Measurements from ENCODE around the gene GOLGA6A.
A peak's percentile ranks its signal among the peaks of the same experiment; 100 is the strongest.

GOLGA6A gene

DNA sequence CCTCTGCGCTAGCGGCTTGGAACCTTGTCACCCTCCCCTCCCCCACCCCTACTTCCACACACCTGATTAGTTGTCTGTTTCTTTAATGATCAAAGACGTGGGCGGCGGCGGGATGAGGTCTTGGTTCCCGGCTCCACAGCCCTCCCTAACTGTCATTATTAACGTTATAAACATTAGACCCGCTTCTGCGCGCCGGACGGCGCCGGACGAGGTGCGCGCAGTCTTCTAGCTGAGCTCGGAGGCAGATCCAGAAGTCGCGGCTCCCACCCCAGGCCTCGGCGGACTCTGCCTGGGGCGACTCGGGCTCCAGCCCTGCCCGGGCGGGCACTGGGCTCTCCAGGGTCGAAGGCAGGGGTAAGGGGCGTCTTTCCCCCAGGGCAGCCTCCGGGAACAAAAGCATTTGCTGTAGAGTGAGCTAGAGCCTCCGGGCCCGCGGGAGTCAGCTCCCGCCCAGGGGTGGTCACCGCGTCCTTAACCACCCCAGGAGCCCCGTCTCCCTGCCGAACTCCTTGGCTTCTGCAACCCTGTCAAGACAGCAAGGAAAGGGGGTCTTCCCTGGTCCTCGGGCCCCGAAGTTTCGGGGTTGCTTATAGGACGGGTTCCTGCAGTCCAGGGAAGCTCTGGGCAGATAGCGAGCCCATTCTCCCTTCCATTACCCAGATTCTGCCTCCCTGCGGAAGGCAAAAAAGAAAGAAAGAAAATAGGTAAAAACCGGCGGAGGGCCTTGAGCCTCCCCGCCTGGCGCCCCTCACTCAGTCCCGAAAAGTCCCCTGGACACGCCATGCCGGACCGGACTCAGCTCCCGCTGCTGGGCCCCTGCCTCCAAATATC, 45.8 kb upstream of the GOLGA6A start:
- H3K4me2 ChIP-seq = peak overlapping the region; percentile 73 to 96 (median 87)
- peak overlapping the region; percentile 39 to 65 (median 50) for H3K4me3 ChIP-seq
- H3K9me3 ChIP-seq (replicated peaks in 1 of 11) = peaks cover 6 to 17% (median 10%) of the 10 kb centered on the region in 11 experiments; a peak in 21 of 22 replicates
- H3K4me1 ChIP-seq = peaks cover 32 to 49% (median 37%) of the 10 kb centered on the region in 10 experiments
- H3K36me3 ChIP-seq = no peaks in the 10 kb centered on the region
- no peak overlapping the region for H3K27ac ChIP-seq
- H4K20me1 ChIP-seq = peaks cover 0 to 52% (median 25%) of the 10 kb centered on the region in 11 experiments; a peak in 16 of 22 replicates
- peak overlapping the region in 4 of 11 experiments; percentile 3 to 55 (median 28); a peak in 6 of 22 replicates for H3K9ac ChIP-seq
- H3K27me3 ChIP-seq = peaks cover 65 to 74% (median 68%) of the 10 kb centered on the region in 11 experiments
- no peak for TF ChIP-seq Cebpa-rat (IDR thresholded peaks at IDR 0.05)

DNA sequence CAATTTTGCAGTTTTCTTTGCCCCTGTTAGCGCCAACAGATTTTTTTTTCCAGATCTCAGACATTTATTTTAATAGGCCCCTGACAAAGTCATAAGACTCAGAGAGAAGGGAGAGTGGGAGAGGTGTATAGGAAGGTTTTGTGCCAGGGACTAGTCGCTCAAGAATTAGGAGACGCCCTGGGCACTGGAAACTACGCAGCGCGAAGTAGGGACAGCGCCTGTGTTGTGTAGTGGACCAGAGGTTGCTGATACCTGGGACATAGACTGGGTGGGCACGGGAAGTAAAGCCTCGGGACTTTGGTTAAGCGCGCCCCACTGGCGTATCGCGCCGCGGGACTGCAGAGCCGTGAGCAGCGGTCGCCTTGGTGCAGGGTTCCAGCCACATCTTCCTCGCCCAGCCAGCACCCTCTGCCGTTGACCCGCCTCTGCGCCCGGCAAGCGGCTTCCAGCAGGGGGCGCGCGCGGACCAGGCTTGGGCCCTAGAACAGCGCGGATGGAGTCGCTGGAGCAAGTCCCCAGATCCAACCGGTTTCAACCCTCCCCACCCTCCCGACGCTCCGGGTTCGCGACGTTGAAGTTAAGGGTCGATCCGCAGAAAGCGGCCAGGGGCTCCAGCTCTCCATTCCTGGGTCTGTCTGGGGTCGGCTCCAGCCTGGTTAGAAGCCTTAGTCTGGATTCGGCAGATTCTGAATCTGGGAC, 45.1 kb upstream of the GOLGA6A start:
- H3K4me1 ChIP-seq = peaks cover 39 to 57% (median 45%) of the 10 kb centered on the region in 10 experiments
- peaks cover 57 to 66% (median 60%) of the 10 kb centered on the region in 11 experiments for H3K27me3 ChIP-seq
- peak overlapping the region; percentile 39 to 65 (median 50) for H3K4me3 ChIP-seq
- H3K36me3 ChIP-seq = no peaks in the 10 kb centered on the region
- no peak for TF ChIP-seq Cebpa-rat (IDR thresholded peaks at IDR 0.05)
- peaks cover 0 to 9% (median 2%) of the 10 kb centered on the region in 11 experiments; a peak in 9 of 22 replicates for H3K9me3 ChIP-seq (replicated peaks in 1 of 11)
- H3K9ac ChIP-seq = peak overlapping the region in 2 of 11 experiments; percentile 35 to 55; a peak in 4 of 22 replicates
- H3K27ac ChIP-seq = no peak overlapping the region
- peaks cover 0 to 45% (median 24%) of the 10 kb centered on the region in 11 experiments; a peak in 16 of 22 replicates for H4K20me1 ChIP-seq
- H3K4me2 ChIP-seq = peak overlapping the region; percentile 73 to 96 (median 87)

DNA sequence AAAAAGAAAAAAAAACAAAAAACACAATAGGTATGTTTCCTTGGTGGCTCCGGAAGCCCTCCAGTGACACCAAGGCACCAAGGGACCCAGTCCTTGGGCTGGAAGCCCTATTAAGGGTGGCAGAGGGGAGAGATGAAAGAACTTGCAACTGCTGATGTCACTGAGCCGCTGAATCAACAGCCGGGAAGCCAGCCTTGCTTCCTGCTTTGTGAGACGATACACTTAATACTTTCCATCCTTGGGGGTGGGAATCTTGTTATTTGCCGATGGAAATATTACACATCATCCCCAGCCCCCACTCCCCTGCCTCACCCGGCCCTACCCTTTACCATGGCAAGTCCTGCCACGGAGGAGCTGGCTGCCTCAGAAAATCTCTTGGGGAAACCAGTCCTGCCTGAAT, 42.4 kb upstream of the GOLGA6A start:
- Histone ChIP-seq H3K4me2 (peak overlapping the region; percentile 25 to 94 (median 83)), H3K27ac (no peak overlapping the region), H3K4me1 (peaks cover 46 to 67% (median 57%) of the 10 kb centered on the region in 10 experiments), H3K36me3 (no peaks in the 10 kb centered on the region), H4K20me1 (peaks cover 0 to 21% (median 17%) of the 10 kb centered on the region in 11 experiments; a peak in 16 of 22 replicates), H3K27me3 (peaks cover 31 to 40% (median 33%) of the 10 kb centered on the region in 11 experiments), H3K4me3 (no peak overlapping the region), H3K9me3 (replicated peaks in 1 of 11) (no peaks in the 10 kb centered on the region), H3K9ac (no peak overlapping the region)
- TF ChIP-seq Cebpa-rat (IDR thresholded peaks at IDR 0.05) = no peak

DNA sequence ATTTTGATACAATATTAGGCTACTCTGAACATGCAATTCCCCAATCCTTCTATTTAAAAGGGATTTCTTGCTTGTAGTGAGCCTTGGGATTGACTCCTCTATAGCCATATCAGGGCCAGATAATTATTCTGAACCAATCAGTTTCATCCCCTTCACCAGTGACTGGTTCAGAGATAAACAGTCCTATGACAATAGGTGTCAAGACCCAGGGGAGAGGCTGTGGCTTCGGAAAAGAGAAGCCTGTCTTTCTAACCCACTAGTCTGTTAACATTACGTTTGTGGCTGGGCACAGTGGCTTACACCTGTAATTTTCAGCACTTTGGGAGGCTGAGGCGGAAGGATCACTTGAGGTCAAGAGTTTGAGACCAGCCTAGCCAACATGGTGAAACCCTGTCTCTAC, 41.8 kb upstream of the GOLGA6A start:
- H3K9me3 ChIP-seq (replicated peaks in 1 of 11) = no peaks in the 10 kb centered on the region
- no peak overlapping the region for H3K4me3 ChIP-seq
- H3K4me2 ChIP-seq = peak overlapping the region; percentile 25 to 94 (median 83); a peak in 20 of 22 replicates
- H3K27me3 ChIP-seq = peaks cover 25 to 34% (median 28%) of the 10 kb centered on the region in 11 experiments
- no peak overlapping the region for H3K27ac ChIP-seq
- no peaks in the 10 kb centered on the region for H3K36me3 ChIP-seq
- no peak overlapping the region for H3K9ac ChIP-seq
- peaks cover 41 to 61% (median 53%) of the 10 kb centered on the region in 10 experiments for H3K4me1 ChIP-seq
- TF ChIP-seq Cebpa-rat (IDR thresholded peaks at IDR 0.05) = no peak
- peaks cover 0 to 16% (median 14%) of the 10 kb centered on the region in 11 experiments; a peak in 16 of 22 replicates for H4K20me1 ChIP-seq

DNA sequence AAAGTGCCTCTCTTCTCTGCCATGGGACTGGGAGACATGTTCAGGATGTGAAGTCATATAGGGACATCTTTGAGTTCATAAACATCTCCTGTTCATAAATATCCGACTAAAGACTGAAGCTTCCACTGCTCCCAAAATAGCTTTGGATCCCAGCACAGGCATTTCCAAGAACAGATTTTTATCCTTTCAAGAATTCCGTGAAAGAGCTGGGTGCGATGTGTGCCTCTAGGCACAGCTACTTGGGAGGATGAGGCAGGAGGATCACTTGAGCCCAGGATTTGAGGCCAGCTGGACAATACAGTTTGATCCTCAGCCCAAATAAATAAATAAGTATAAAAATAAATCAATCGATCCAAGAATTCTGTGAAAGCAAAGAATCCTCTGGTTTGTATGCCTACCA, 41.3 kb upstream of the GOLGA6A start:
- Histone ChIP-seq H3K4me3 (peak overlapping the region in 1 of 10 experiments; percentile 8; a peak in 1 of 20 replicates), H3K4me1 (peaks cover 37 to 57% (median 52%) of the 10 kb centered on the region in 10 experiments), H3K27me3 (peaks cover 20 to 29% (median 22%) of the 10 kb centered on the region in 11 experiments), H3K9ac (peak overlapping the region in 1 of 11 experiments; percentile 34; a peak in 1 of 22 replicates), H3K9me3 (replicated peaks in 1 of 11) (peaks cover 0 to under 1% (median 0%) of the 10 kb centered on the region in 11 experiments; a peak in 1 of 22 replicates), H3K4me2 (peak overlapping the region; percentile 46 to 94 (median 83)), H4K20me1 (peaks cover 0 to 10% (median 8%) of the 10 kb centered on the region in 11 experiments; a peak in 15 of 22 replicates), H3K27ac (peak overlapping the region in 2 of 11 experiments; percentile 35 to 66; a peak in 2 of 22 replicates), H3K36me3 (no peaks in the 10 kb centered on the region)
- TF ChIP-seq Cebpa-rat (IDR thresholded peaks at IDR 0.05) = no peak

DNA sequence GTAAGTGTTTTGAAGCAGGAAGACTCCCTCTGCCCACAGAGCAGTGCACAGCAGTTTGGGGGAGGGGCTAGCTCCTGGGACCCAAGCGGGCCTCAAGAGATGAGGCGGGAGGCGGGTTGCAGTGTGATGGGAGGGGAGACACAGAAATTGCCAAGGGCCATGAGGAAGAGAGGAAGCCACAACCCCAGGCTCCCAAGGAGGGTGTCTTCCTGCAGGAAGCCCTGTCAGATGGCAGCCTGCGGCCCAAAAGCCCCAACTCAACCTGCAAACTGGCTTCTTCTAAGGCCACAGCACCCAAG, 40.7 kb upstream of the GOLGA6A start:
- Histone ChIP-seq H3K4me1 (peaks cover 31 to 52% (median 48%) of the 10 kb centered on the region in 10 experiments), H3K4me2 (peak overlapping the region; percentile 46 to 94 (median 83)), H3K4me3 (peak overlapping the region in 2 of 10 experiments; percentile 8 to 24; a peak in 2 of 20 replicates), H3K9ac (peak overlapping the region in 1 of 11 experiments; percentile 34; a peak in 1 of 22 replicates), H3K9me3 (replicated peaks in 1 of 11) (peaks cover 0 to 6% (median 0%) of the 10 kb centered on the region in 11 experiments; a peak in 2 of 22 replicates), H3K27me3 (peaks cover 14 to 23% (median 17%) of the 10 kb centered on the region in 11 experiments), H3K27ac (peak overlapping the region in 3 of 11 experiments; percentile 24 to 66 (median 35); a peak in 5 of 22 replicates), H3K36me3 (no peaks in the 10 kb centered on the region), H4K20me1 (peaks cover 0 to 5% (median 3%) of the 10 kb centered on the region in 11 experiments; a peak in 14 of 22 replicates)
- TF ChIP-seq Cebpa-rat (IDR thresholded peaks at IDR 0.05) = no peak

DNA sequence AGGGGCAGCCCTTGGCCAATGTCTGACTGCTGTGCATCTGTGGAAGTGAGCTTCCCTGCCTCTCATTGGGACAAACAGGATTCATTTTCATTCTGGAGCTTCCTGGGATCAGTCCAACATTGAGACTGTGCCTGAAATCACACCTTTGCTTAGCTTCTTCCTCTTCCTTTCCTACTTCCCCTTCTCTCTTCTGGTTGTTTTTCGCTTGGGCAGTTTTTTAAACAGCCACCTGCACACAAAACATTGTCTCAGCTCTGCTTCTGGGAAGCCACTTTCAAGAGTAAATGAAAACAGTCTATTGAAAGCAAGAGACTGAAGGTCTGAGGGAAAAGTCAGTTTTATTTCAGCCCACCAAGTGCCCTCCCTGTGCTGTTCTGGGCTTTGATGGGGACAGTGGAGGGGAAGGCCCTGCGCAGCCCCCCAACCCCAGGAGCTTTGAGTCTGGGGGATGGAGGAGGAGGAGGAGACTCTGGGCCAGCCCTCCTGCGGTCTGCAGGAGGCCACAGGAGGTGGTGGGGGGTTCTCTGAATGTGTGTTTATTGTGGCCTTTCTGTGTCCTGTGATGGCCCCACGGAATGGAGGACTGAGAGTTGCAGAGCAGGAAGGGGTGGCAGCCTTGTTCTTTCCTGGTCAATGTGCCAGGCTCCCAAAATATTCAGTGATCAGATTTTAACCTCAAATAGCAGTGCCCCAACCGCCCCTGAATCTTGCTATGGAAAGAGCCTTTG, 40.2 kb upstream of the GOLGA6A start:
- H3K9ac ChIP-seq = peak overlapping the region in 3 of 11 experiments; percentile 7 to 34 (median 24); a peak in 4 of 22 replicates
- peak overlapping the region in 2 of 10 experiments; percentile 8 to 24; a peak in 2 of 20 replicates for H3K4me3 ChIP-seq
- peak overlapping the region in 5 of 11 experiments; percentile 13 to 66 (median 24); a peak in 7 of 22 replicates for H3K27ac ChIP-seq
- H3K9me3 ChIP-seq (replicated peaks in 1 of 11) = peaks cover 0 to 6% (median 0%) of the 10 kb centered on the region in 11 experiments; a peak in 3 of 22 replicates
- no peak for TF ChIP-seq Cebpa-rat (IDR thresholded peaks at IDR 0.05)
- peaks cover 29 to 49% (median 44%) of the 10 kb centered on the region in 10 experiments for H3K4me1 ChIP-seq
- H3K36me3 ChIP-seq = no peaks in the 10 kb centered on the region
- peaks cover 9 to 18% (median 12%) of the 10 kb centered on the region in 11 experiments for H3K27me3 ChIP-seq
- H3K4me2 ChIP-seq = peak overlapping the region; percentile 46 to 94 (median 83)
- H4K20me1 ChIP-seq = no peaks in the 10 kb centered on the region; a peak in 2 of 22 replicates

DNA sequence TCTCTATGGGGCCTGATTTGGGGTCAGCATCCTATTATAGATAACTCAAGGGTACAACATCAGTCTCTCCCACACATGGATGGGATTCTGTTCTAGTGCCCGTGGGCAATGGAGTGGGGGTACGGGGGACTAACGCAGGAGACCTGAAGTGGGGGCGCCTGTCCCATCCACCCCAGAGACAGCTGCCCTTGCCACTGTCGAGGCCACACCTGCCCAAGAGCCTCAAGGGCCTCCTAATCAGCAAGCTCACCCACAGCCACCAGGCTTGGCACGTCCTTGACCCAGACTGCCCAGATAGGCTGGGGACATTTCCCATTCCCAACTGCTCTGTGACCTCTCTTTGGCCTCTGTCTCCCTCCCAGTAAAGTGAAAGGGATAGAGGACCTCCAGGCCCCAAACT, 39.5 kb upstream of the GOLGA6A start:
- Histone ChIP-seq H3K27me3 (peaks cover 3 to 11% (median 4%) of the 10 kb centered on the region in 11 experiments; a peak in 21 of 22 replicates), H3K4me3 (no peak overlapping the region), H3K9me3 (replicated peaks in 1 of 11) (peaks cover 0 to 6% (median 0%) of the 10 kb centered on the region in 11 experiments; a peak in 3 of 22 replicates), H3K4me2 (peak overlapping the region; percentile 46 to 94 (median 83); a peak in 20 of 22 replicates), H3K4me1 (peaks cover 29 to 46% (median 44%) of the 10 kb centered on the region in 10 experiments), H3K27ac (no peak overlapping the region), H3K9ac (no peak overlapping the region), H4K20me1 (no peaks in the 10 kb centered on the region; a peak in 2 of 22 replicates), H3K36me3 (no peaks in the 10 kb centered on the region)
- TF ChIP-seq Cebpa-rat (IDR thresholded peaks at IDR 0.05) = no peak
